SH-SY5Y (cell line): ENCODE results near the gene DAB1.

Experiments used
- GATA2 ChIP-seq: IDR thresholded peaks from 2 replicates; pipeline ENCODE4 v1.6.1; 2011; ENCODE audit warnings: mild to moderate bottlenecking, low read depth, low read length
- GATA3 ChIP-seq: IDR thresholded peaks from 2 replicates; pipeline ENCODE4 v1.6.1; 2011; ENCODE audit warnings: low read depth, mild to moderate bottlenecking, low read length, moderate library complexity

- TF ChIP-seq GATA3 (no peak), GATA2 (no peak)
Observed at GRCh38 chr1:57285992-57286391, 137.9 kb downstream of the DAB1 start.
